Cardiac fibroblast (primary cell): ENCODE data around the gene MARCHF9.

Source experiments
- DNase-seq, 2 donors: peaks; one replicate each; pipeline versions ENCODE4 v3.0.0 to v3.0.0-alpha.2; 2010; ENCODE audit warnings: low read depth in 2 of 2
- H3K4me3 ChIP-seq, 2 donors: replicated peaks in 1 of 2; 1 replicate in 1 of 2; 2 replicates in 1 of 2; pipeline ENCODE4 v1.5.1; 2011; ENCODE audit warnings: low read depth in 2 of 2, low read length in 2 of 2, mild to moderate bottlenecking in 2 of 2, moderate library complexity in 1 of 2
- CTCF ChIP-seq: IDR thresholded peaks from one replicate; pipeline ENCODE4 v1.5.1; 2011; ENCODE audit warnings: low read depth, mild to moderate bottlenecking, low read length, inconsistent platforms

Gene MARCHF9

GRCh38 chr12:57765003-57765697 lies 10.2 kb downstream of the MARCHF9 start:
- DNase-seq = peak; percentile 25 to 32
- TF ChIP-seq CTCF = peak; percentile 43
- H3K4me3 ChIP-seq = peak overlapping the region; percentile 31 to 41

DNA sequence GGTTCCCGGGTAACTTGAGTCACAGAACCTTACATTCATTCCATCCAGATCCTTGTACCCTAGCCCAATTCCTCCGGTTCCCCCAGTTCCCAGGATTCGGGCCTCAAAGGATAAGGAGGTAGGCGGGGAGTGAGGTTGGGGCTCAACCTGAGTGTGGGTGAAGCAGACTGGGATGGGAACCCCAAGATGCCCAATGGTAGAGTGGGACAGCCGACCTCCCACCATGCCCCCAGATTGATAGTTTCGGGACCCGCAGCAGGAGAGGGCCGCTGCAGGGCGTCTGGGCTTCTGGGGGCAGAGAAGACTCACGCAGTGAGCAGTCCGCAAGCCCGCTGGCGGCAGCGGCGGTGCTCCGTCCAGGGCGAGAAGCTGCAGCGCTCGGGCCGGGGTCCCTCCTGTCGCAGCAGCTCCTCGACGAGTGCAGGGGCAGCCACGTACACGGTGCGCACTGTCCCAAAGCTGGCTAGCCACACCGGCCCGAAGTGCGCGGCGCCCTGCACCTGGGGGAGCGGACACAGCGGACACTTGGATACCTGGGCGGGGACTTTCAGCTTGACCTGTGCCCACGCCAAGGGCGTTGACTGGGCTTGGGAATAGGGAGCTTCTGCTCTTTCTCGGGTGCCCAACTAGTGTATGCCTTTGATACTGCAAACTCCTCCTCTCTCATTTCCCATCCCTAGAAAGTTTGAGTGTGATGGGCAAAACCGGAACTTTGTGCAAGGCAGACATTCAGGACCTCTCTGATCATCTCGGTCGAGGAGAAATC lies 11.0 kb downstream of the MARCHF9 start:
- DNase-seq = no peak
- no peak for TF ChIP-seq CTCF
- H3K4me3 ChIP-seq = peak overlapping the region; percentile 25 to 41

DNA sequence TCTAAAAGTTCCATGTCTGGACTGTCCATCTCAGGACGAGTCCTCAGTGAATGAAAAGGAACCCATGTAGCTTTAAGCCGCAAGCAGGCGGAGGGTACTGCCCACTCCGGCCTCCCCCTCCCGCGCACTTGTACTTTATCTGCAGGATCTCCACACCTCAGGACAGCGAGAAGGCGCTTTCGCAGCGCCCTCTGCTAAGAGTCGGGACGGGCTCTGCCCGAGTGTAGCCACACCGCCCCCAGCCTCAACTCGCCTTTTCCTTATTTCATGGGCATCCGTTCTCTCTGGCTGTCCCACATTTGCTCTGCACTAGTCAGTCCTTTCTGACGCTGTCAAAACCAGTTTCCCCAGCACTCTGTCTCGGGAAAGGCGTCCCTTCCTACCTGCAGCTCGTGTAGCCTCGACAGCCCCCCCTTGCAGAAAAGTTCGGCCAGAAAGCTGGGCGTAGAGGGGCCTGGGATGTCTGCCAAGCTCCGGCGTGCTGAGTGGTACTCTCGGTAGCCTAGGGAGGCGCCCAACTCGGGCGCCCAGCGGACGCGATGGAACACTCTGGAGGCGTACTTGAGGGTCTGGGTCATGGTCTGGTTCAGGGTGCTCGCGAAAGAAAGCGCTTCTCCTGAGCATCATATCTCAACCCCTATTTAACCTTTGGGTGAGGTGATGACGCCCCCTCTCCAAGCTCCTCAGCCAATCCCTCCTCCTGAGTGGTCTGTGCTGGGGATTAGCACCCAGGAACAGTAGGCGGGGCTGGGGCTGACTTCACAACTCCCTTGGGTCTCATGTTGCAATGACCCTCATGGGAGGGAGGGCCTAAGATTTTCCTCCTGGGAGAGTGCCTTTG lies 11.8 kb downstream of the MARCHF9 start, which contains the start of gene CYP27B1:
TSS of gene CYP27B1 (minus strand) at position 615 of the 841 bp plus-strand sequence. CDS start at position 578, 37 bp downstream.
- TF ChIP-seq CTCF = no peak
- peak in 1 of 2 donors; percentile 63 for DNase-seq
- H3K4me3 ChIP-seq = peak within 1 kb of the TSS; percentile 25 to 30

DNA sequence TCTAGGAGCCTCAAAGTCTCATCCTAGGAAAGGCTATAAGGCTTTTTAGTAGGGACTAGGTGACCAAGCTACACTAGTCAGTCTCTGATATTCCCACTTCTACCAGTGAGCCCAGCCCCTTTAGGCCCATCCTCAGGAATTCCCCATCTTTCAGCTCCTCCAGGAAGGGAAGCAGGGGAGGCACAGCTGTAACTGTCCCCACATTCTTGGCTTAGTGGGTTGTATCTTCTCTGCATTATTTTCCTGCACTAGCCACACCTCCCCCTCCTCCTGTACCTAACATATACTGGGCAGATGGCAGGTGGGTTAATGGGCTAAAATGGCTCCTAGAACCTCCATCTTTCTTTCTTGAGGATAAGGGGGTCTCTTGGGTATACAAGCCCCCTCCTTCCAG lies 12.4 kb downstream of the MARCHF9 start:
- TF ChIP-seq CTCF = no peak
- no peak overlapping the region for H3K4me3 ChIP-seq
- no peak for DNase-seq

DNA sequence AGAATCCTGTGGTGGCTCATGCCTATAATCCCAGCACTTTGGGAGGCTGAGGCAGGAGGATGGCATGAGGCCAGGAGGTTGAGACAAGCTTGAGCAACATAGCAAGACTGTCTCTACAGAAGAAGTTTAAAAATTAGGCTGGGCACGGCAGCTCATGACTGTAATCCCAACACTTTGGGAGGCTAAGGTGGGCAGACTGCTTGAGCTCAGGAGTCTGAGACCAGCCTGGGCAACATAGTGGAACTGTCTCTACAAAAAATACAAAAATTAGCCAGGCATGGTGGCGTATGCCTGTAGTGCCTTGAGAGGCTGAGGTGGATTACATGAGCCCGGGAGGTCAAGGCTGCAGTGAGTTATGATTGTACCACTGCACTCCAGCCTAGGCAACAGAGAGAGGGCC lies 13.0 kb downstream of the MARCHF9 start:
- TF ChIP-seq CTCF = no peak
- H3K4me3 ChIP-seq = no peak overlapping the region
- DNase-seq = no peak

- TF ChIP-seq CTCF = no peak
- no peak overlapping the region for H3K4me3 ChIP-seq
- no peak for DNase-seq
Observed at GRCh38 chr12:57769594-57769993, 14.7 kb downstream of the MARCHF9 start.
